Stimulated activated naive CD8-positive, alpha-beta T cell treated with anti-CD3 and anti-CD28 coated beads, Interleukin-15, amount 100 ng/mL, for 72 hours (primary cell): ENCODE results near the gene PSMB4.
"Not testable (repeated sequence)": the region's sequence is repeated elsewhere in the genome, so short reads cannot be mapped to it uniquely, and the experiment has no call there.

Experiments
- ATAC-seq: fragments of 150-1000 bp; cut with Tn5 transposase; 2 replicates; pipeline ENCODE4 v1.10.0; 2021; ENCODE audit warnings: mild to moderate bottlenecking, moderate library complexity
- DNase-seq, 2 donors: peaks; one replicate each; pipeline ENCODE4 v3.0.0; 2021 to 2022
- H3K27ac Mint-ChIP-seq, 2 donors: one replicate each; pipeline ENCODE4 v1.8.0; 2022; ENCODE audit warnings: mild to moderate bottlenecking in 2 of 2, mixed read lengths in 2 of 2, moderate library complexity in 2 of 2
- H3K27me3 Mint-ChIP-seq: one replicate; pipeline ENCODE4 v1.8.0; 2022; ENCODE audit warnings: mixed read lengths
- H3K4me1 Mint-ChIP-seq: one replicate; pipeline ENCODE4 v1.8.0; 2022; ENCODE audit warnings: mild to moderate bottlenecking, mixed read lengths
- H3K4me3 Mint-ChIP-seq, 2 donors: one replicate each; pipeline ENCODE4 v1.8.0; 2022; ENCODE audit warnings: mild to moderate bottlenecking in 2 of 2, mixed read lengths in 2 of 2, moderate library complexity in 1 of 2
- H3K9me3 Mint-ChIP-seq, 2 donors: one replicate each; pipeline ENCODE4 v1.8.0; 2022; ENCODE audit warnings: mixed read lengths in 2 of 2

Gene PSMB4

DNA sequence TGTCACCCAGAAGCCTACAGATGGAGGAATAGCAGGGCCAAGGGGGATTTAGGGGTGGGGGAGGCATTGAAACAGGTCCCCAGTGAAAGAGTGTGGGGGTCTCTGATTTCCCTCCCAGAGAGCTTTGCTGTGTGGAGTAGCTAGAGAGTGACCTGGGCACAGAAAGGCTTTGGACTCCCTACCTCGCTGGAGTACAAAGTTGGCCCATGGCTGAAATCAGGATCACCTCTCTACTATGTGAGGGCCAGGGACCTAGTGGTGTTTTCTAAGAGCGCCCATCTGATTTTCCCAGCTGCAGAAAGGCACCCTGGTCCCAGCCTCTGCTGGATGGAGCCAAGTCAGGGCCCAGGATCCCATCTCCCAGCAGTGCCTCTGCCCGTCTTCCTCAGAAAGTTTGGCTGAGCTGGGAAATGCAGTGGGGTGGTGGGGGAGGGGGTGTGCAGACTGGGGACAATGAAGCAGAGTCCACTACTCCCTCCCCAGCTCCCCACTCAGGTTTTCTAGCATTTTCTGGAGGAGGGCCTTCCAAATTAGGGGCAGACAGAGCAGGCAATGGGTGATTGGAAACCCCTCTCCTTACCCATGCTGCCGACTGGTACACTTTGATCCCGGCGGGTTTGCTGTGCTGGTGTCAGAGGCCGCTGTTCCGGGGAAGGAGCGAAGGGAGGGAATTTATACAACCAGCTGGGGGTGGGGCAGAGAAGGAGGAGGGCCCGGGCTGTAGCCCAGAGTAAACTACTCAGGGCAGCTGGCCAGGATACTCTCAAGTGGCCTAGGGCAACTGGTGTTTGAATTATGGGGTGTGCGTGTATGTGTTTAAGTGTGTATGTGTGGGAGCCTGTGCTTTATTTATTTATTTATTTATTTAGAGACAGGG lies 27.1 kb upstream of the PSMB4 start, which contains the start of gene SELENBP1:
SELENBP1 (minus strand) TSS at position 648 of the 877 bp plus-strand sequence; CDS start at position 584, 64 bp downstream.
- no peak for DNase-seq

DNA sequence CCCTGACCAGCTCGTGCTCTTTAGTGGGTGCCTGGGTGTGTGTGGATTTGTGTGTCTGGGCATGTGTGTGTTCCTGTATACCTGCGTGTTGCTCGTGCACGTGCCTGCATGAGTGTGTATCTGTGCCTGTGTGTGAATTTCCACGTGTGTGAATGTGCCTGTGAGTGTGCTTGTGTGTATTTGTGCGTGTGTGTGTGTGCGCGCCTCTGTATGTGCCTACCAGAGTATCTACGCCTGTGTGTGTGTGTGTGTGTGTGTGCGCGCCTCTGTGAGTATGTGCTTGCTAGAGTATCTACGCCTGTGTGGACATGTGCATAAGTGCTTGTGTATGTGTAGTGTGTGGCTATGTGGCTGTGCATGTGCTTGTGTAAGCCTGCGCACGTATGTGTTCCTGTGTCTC lies 26.2 kb upstream of the PSMB4 start:
- peaks cover 7% of the 10 kb centered on the region for H3K4me1 Mint-ChIP-seq
- H3K27me3 Mint-ChIP-seq = no peaks in the 10 kb centered on the region
- no peak overlapping the region for H3K4me3 Mint-ChIP-seq

More for the DNA sequence above, 27.1 kb upstream of the PSMB4 start, which contains the start of gene SELENBP1:
- no peak for ATAC-seq
- H3K4me1 Mint-ChIP-seq = peaks cover 7% of the 10 kb centered on the region
- H3K27ac Mint-ChIP-seq = peak within 1 kb of the TSS in 1 of 2 donors; percentile 42
- H3K4me3 Mint-ChIP-seq = no peak within 1 kb of the TSS
- H3K9me3 Mint-ChIP-seq = no peaks in the 10 kb centered on the region
- H3K27me3 Mint-ChIP-seq = no peaks in the 10 kb centered on the region

GRCh38 chr1:151377150-151377884 lies 22.1 kb upstream of the PSMB4 start:
- Mint-ChIP-seq H3K9me3 (no peaks in the 10 kb centered on the region), H3K4me1 (peaks cover 7% of the 10 kb centered on the region), H3K4me3 (no peak overlapping the region)

More for the DNA sequence above, 26.2 kb upstream of the PSMB4 start:
- no peak for ATAC-seq
- Mint-ChIP-seq H3K9me3 (no peaks in the 10 kb centered on the region), H3K27ac (no peak overlapping the region)
- DNase-seq = no peak

DNA sequence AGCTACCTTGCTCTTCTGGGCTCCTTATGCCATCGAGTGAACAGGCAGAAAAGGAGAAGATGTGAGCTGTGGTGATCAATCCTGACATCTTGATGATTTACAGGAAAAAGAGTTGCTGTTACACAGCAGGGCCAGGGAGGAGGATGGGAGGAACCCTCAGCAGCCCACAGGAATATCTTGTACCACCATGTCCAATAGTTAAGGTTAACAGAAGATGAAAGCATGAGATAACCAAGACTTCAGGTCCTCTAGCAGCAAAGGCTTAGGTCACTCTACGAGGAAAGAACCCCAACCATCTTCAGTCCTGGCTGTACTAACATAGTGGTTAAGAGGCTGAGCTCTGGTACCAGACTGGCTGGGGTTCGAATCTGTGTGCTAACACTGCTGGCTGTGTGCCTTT lies 14.8 kb upstream of the PSMB4 start:
- no peak for ATAC-seq
- no peaks in the 10 kb centered on the region for H3K9me3 Mint-ChIP-seq
- no peaks in the 10 kb centered on the region for H3K4me1 Mint-ChIP-seq
- H3K27me3 Mint-ChIP-seq = no peaks in the 10 kb centered on the region
- H3K27ac Mint-ChIP-seq = peak overlapping the region in 1 of 2 donors; percentile 70
- no peak for DNase-seq
- H3K4me3 Mint-ChIP-seq = no peak overlapping the region

More at GRCh38 chr1:151377150-151377884, 22.1 kb upstream of the PSMB4 start:
- DNase-seq = no peak
- Mint-ChIP-seq H3K27ac (no peak overlapping the region), H3K27me3 (no peaks in the 10 kb centered on the region)
- no peak for ATAC-seq

DNA sequence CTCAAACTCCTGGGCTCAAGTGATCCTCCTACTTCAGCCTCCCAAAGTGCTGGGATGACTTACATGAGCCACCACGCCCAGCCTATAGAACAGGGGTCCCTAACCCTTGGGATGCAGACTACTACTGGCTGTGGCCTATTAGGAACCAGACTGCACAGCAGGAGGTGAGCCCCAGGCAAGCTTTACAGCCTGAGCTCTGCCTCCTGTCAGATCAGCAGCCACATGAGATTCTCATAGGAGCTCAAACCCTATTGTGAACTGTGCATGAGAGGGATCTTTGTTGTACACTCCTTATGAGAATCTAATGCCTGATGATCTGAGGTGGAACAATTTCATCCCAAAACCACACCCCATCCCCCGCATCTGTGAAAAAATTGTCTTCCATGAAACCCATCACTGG lies 13.4 kb upstream of the PSMB4 start:
- Mint-ChIP-seq H3K27me3 (no peaks in the 10 kb centered on the region), H3K9me3 (no peaks in the 10 kb centered on the region), H3K4me1 (no peaks in the 10 kb centered on the region), H3K4me3 (no peak overlapping the region), H3K27ac (no peak overlapping the region)
- ATAC-seq = no peak
- DNase-seq = no peak

GRCh38 chr1:151390221-151391078 lies 8.9 kb upstream of the PSMB4 start:
- not testable (repeated sequence) for H3K9me3 Mint-ChIP-seq, H3K27me3 Mint-ChIP-seq, ATAC-seq, H3K4me3 Mint-ChIP-seq, H3K27ac Mint-ChIP-seq, DNase-seq, H3K4me1 Mint-ChIP-seq

- Mint-ChIP-seq H3K27me3 (no peaks in the 10 kb centered on the region), H3K9me3 (no peaks in the 10 kb centered on the region), H3K27ac (no peak overlapping the region), H3K4me1 (no peaks in the 10 kb centered on the region), H3K4me3 (no peak overlapping the region)
- no peak for ATAC-seq
- DNase-seq = no peak
Observed at GRCh38 chr1:151391079-151391563, 8.3 kb upstream of the PSMB4 start.

DNA sequence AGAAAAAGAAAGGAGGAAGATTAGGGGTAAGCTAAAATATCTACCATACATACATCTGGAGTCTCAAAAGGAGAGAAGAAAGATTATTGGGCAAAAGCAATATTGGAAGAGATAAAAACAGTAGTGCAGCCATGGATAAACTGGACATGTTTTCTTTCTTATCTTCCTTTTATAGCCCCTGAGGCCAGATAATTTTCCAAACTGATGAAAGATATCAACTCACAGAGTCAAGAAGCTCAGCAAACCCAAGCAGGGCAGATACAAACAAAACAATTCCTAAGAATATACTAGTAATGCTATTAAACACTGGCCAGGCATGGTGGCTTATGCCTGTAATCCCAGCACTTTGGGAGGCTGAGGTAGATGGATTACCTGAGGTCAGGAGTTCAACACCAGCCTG lies 5.8 kb upstream of the PSMB4 start:
- Mint-ChIP-seq H3K4me3 (no peak overlapping the region), H3K4me1 (no peaks in the 10 kb centered on the region), H3K9me3 (no peaks in the 10 kb centered on the region), H3K27ac (no peak overlapping the region), H3K27me3 (no peaks in the 10 kb centered on the region)
- ATAC-seq (no peak), DNase-seq (no peak)

- not testable (repeated sequence) for ATAC-seq, H3K27ac Mint-ChIP-seq, H3K27me3 Mint-ChIP-seq, H3K4me3 Mint-ChIP-seq, DNase-seq, H3K9me3 Mint-ChIP-seq
- H3K4me1 Mint-ChIP-seq = peaks cover 21% of the 10 kb centered on the region
Observed at GRCh38 chr1:151396265-151396664, 3.1 kb upstream of the PSMB4 start.

DNA sequence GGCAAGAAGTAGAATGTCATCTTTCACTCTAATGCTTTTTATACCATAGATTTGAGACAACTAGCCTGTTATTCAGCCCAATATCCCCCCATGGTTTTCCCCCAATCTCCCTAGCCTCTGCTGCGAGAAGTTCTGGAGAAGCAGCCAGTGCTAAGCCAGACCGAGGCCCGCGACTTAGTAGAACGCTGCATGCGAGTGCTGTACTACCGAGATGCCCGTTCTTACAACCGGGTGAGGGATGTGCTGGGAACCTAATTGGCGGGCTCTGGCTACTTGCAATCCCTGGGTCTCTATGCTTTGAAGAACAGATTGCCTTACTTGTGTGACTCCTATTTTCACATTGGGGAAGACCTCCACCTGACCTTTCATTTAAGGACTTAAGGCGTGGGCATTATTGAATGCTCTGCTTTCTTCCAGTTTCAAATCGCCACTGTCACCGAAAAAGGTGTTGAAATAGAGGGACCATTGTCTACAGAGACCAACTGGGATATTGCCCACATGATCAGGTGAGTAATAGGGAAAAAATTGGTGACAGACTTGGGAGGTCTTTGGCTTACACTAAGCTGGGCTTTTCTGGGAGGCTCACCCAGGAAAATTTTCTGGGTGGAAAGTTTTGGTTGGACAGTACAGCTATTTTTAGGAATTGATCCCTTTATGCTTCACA lies 1.9 kb downstream of the PSMB4 start:
- no peaks in the 10 kb centered on the region for H3K27me3 Mint-ChIP-seq
- DNase-seq (no peak), ATAC-seq (no peak)
- peaks cover 43% of the 10 kb centered on the region for H3K4me1 Mint-ChIP-seq
- peak overlapping the region; percentile 99 to 100 for H3K27ac Mint-ChIP-seq
- no peaks in the 10 kb centered on the region for H3K9me3 Mint-ChIP-seq
- peak overlapping the region; percentile 87 to 99 for H3K4me3 Mint-ChIP-seq

GRCh38 chr1:151401860-151402259 lies 2.5 kb downstream of the PSMB4 start:
- Mint-ChIP-seq H3K4me1 (peaks cover 43% of the 10 kb centered on the region), H3K4me3 (no peak overlapping the region), H3K27me3 (no peaks in the 10 kb centered on the region), H3K27ac (peak overlapping the region in 1 of 2 donors; percentile 88), H3K9me3 (no peaks in the 10 kb centered on the region)
- DNase-seq (no peak), ATAC-seq (no peak)

- Mint-ChIP-seq H3K9me3 (no peaks in the 10 kb centered on the region), H3K4me3 (no peak overlapping the region), H3K4me1 (peaks cover 43% of the 10 kb centered on the region), H3K27me3 (no peaks in the 10 kb centered on the region), H3K27ac (peak overlapping the region in 1 of 2 donors; percentile 41)
- ATAC-seq (no peak), DNase-seq (no peak)
Observed at GRCh38 chr1:151402764-151403163, 3.4 kb downstream of the PSMB4 start.

DNA sequence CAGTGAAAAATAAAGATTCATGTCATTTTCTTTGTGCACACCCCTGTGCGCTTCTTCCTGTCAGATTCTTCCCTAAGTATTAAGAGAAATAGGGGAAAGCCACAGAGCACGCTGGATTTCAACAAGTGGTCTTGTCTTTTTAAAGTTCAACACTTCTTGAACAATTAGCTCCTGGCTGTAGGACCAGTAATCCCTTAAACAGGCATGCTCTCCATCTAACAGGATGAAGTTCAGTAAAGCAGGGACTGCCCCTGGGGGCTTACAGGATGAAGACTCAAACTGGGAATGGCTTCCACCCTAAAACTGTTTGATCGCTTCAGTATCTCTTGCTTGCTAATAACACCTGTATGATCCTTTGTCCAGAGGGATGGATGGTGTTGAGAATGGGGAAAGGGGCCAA lies 4.2 kb downstream of the PSMB4 start:
- H3K4me3 Mint-ChIP-seq = no peak overlapping the region
- H3K27ac Mint-ChIP-seq = no peak overlapping the region
- no peaks in the 10 kb centered on the region for H3K9me3 Mint-ChIP-seq
- H3K4me1 Mint-ChIP-seq = peaks cover 43% of the 10 kb centered on the region
- ATAC-seq = no peak
- no peak for DNase-seq
- H3K27me3 Mint-ChIP-seq = no peaks in the 10 kb centered on the region

- DNase-seq (no peak), ATAC-seq (peak; percentile 7)
- no peak overlapping the region for H3K4me3 Mint-ChIP-seq
- H3K27me3 Mint-ChIP-seq = no peaks in the 10 kb centered on the region
- H3K4me1 Mint-ChIP-seq = peaks cover 31% of the 10 kb centered on the region
- H3K9me3 Mint-ChIP-seq = no peaks in the 10 kb centered on the region
- H3K27ac Mint-ChIP-seq = peak overlapping the region in 1 of 2 donors; percentile 5
Observed at GRCh38 chr1:151405187-151405951, 6.0 kb downstream of the PSMB4 start.
